HAP-1 (cell line): ENCODE data around the gene OR2M2.

Source experiments
- DNase-seq, 2 experiments: peaks; one replicate each; pipeline ENCODE4 v3.0.0-alpha.2; 2016 to 2020; ENCODE audit warnings: low spot score in 2 of 2
- H3K27me3 ChIP-seq: fragments of 250-450 bp; sonication (Bioruptor Pico); 2 replicates; pipeline ENCODE4 v1.5.1; 2020; ENCODE audit warnings: low read depth, mild to moderate bottlenecking, moderate library complexity
- H3K36me3 ChIP-seq: fragments of 250-450 bp; sonication (Bioruptor Pico); replicated peaks from 2 replicates; pipeline ENCODE4 v1.5.1; 2020; ENCODE audit warnings: mild to moderate bottlenecking
- H3K4me1 ChIP-seq: fragments of 250-450 bp; sonication (Bioruptor Pico); 2 replicates; pipeline ENCODE4 v1.5.1; 2020; ENCODE audit warnings: mild to moderate bottlenecking
- H3K4me3 ChIP-seq: fragments of 250-450 bp; sonication (Bioruptor Pico); 2 replicates; pipeline ENCODE4 v1.5.1; 2020; ENCODE audit warnings: mild to moderate bottlenecking, moderate library complexity
- H3K9me3 ChIP-seq: fragments of 250-450 bp; sonication (Bioruptor Pico); 2 replicates; pipeline ENCODE4 v1.5.1; 2020; ENCODE audit warnings: mild to moderate bottlenecking, moderate library complexity
- in situ Hi-C: fragments of 300-500 bp; cut with MboI; formaldehyde crosslinking; loops from 3 replicates; pipeline ENCODE4 v1.14.3; 2020; ENCODE audit warnings: low sequenced_read_pairs, inconsistent platforms, mixed read lengths

The OR2M2 gene

GRCh38 chr1:248194117-248194516 is 19.5 kb downstream of the OR2M2 start:
- Histone ChIP-seq H3K36me3 (no peaks in the 10 kb centered on the region), H3K4me3 (no peak overlapping the region), H3K4me1 (no peaks in the 10 kb centered on the region), H3K9me3 (no peaks in the 10 kb centered on the region; the same call in 1 of the 2 replicates), H3K27me3 (no peaks in the 10 kb centered on the region)
- in situ Hi-C loops, result no loop called here
- no peak for DNase-seq

- in situ Hi-C loops, result no loop called here
- DNase-seq, result no peak
- Histone ChIP-seq H3K9me3 (no peaks in the 10 kb centered on the region; the same call in 1 of the 2 replicates), H3K27me3 (no peaks in the 10 kb centered on the region), H3K36me3 (no peaks in the 10 kb centered on the region), H3K4me3 (no peak within 1 kb of the TSS), H3K4me1 (no peaks in the 10 kb centered on the region)
Measured at GRCh38 chr1:248196965-248197364, 22.3 kb downstream of the OR2M2 start, which contains the start of gene OR2M3. Gene OR2M3 (plus strand): TSS chr1:248197265. CDS start chr1:248203068, 5,803 bp downstream.

- H3K9me3 ChIP-seq, result no peaks in the 10 kb centered on the region
- H3K36me3 ChIP-seq, result no peaks in the 10 kb centered on the region
- H3K4me1 ChIP-seq, result no peaks in the 10 kb centered on the region
- in situ Hi-C loops, result no loop called here
- H3K4me3 ChIP-seq, result no peak overlapping the region
- no peak for DNase-seq
- no peaks in the 10 kb centered on the region for H3K27me3 ChIP-seq
Measured at GRCh38 chr1:248215880-248216279, 41.3 kb downstream of the OR2M2 start.

GRCh38 chr1:248225537-248225936 is 50.9 kb downstream of the OR2M2 start:
- Histone ChIP-seq H3K4me3 (no peak overlapping the region), H3K36me3 (no peaks in the 10 kb centered on the region), H3K9me3 (no peaks in the 10 kb centered on the region), H3K4me1 (no peaks in the 10 kb centered on the region), H3K27me3 (no peaks in the 10 kb centered on the region)
- in situ Hi-C loops, result no loop called here
- DNase-seq, result no peak

GRCh38 chr1:248229360-248229908 is 54.8 kb downstream of the OR2M2 start:
- no peaks in the 10 kb centered on the region for H3K4me1 ChIP-seq
- no peaks in the 10 kb centered on the region for H3K36me3 ChIP-seq
- no peak overlapping the region for H3K4me3 ChIP-seq
- no peaks in the 10 kb centered on the region for H3K9me3 ChIP-seq
- no peaks in the 10 kb centered on the region for H3K27me3 ChIP-seq
- in situ Hi-C loops, result no loop called here
- no peak for DNase-seq
